Measurements from ENCODE around the gene CHST11. TPM values are rescaled to one million over a fixed set of nuclear protein-coding genes. Genes with fewer than 3 reads are reported as not detected.

The CHST11 gene
- total and polyA plus RNA-seq, 10 of the 15 experiments (the other 5 are each of a cell fraction or from before 2014, with no cell fraction given), result 1.9 to 38.1 (median 17.2) TPM

GRCh38 chr12:104702565-104703139 is 245.9 kb downstream of the CHST11 start:
- peaks cover 3% of the 10 kb centered on the region; the same call in 1 of the 2 replicates for H3K79me2 ChIP-seq (ENCODE audit: control insufficient read depth, insufficient read depth, low read length)
- peaks cover 0 to 9% of the 10 kb centered on the region in 2 experiments; a peak in 2 of 4 replicates for H3K36me3 ChIP-seq (ENCODE audit: control insufficient read depth in 2 of 2, insufficient read depth in 2 of 2, low read length in 1 of 2)
- H3K27me3 ChIP-seq (replicated peaks in 1 of 2; ENCODE audit: control insufficient read depth in 2 of 2, insufficient read depth in 2 of 2, low read length in 1 of 2), result no peaks in the 10 kb centered on the region
- no peak overlapping the region for H3K4me2 ChIP-seq (ENCODE audit: control insufficient read depth, insufficient read depth)
- BruUV-seq (replicated peaks), result no TSS peak
- H4K20me1 ChIP-seq (ENCODE audit: control insufficient read depth, insufficient read depth), result no peaks in the 10 kb centered on the region
- RAD21 ChIA-PET (ENCODE audit: unreplicated experiment), result no interaction called here
- CTCF ChIA-PET, result interaction anchor here (1.1 kb wide), 1 partner anchor 350 kb away, joined by 4 read pairs; no protein-coding TSS in a partner anchor
- FAIRE-seq, result no peak
- no peak for ATAC-seq
- no peaks in the 10 kb centered on the region for H3K4me1 ChIP-seq (ENCODE audit: control insufficient read depth, insufficient read depth, low read length)
- no peak overlapping the region for H3K27ac ChIP-seq (ENCODE audit: control insufficient read depth, insufficient read depth)
- no peak overlapping the region for H3K9ac ChIP-seq (ENCODE audit: control insufficient read depth, insufficient read depth, low read length)
- no peak overlapping the region for H2AFZ ChIP-seq (ENCODE audit: control insufficient read depth, low read depth, low read length)
- TF ChIP-seq BRCA1 (IDR thresholded peaks at IDR 0.05; ENCODE audit: low read depth, low read length), result no peak
- 0 out of 2 replicates have a peak, but pooled peaks have one; percentile 29 for TF ChIP-seq MLLT1 (IDR thresholded peaks at IDR 0.05)
- no peaks in the 10 kb centered on the region for H3K9me3 ChIP-seq (replicated peaks; ENCODE audit: control insufficient read depth, insufficient read depth, low read length)
- 97% methylated on average over 21 of the region's 21 CpGs for WGBS (ENCODE audit: insufficient coverage, insufficient replicate concordance, low lambda C conversion rate, missing lambda C conversion rate)
- POLR2A ChIA-PET, result no interaction called here
- intact Hi-C loops (cut with micrococcal nuclease; ENCODE audit: unreplicated experiment), result no loop called here
- SMC1A ChIA-PET (ENCODE audit: uncharacterized antibody, unreplicated experiment), result interaction anchor here (1.3 kb wide), 2 partner anchors 8 to 229 kb away, joined by 3 read pairs; no protein-coding TSS in a partner anchor
- in situ Hi-C loops (cut with MboI), result no loop called here
- no peak for DNase-seq (ENCODE audit: low read depth, low spot score)
- H3K4me3 ChIP-seq, result no peak overlapping the region

- SMC1A ChIA-PET (ENCODE audit: uncharacterized antibody, unreplicated experiment), result interaction anchor here (1.3 kb wide), 1 partner anchor 228 kb away, joined by 3 read pairs; no protein-coding TSS in a partner anchor
- H3K79me2 ChIP-seq (ENCODE audit: control insufficient read depth, insufficient read depth, low read length), result peaks cover 3% of the 10 kb centered on the region; the same call in 1 of the 2 replicates
- DNase-seq (ENCODE audit: low read depth, low spot score) (no peak), ATAC-seq (no peak), FAIRE-seq (no peak)
- H3K4me2 ChIP-seq (ENCODE audit: control insufficient read depth, insufficient read depth), result no peak overlapping the region
- TF ChIP-seq RCOR1 (conservative IDR thresholded peaks at IDR 0.05; ENCODE audit: low read depth, low read length) (no peak), PBX3 (IDR thresholded peaks at IDR 0.05; ENCODE audit: insufficient replicate concordance, low read depth, low read length) (no peak)
- no peak overlapping the region for H2AFZ ChIP-seq (ENCODE audit: control insufficient read depth, low read depth, low read length)
- H3K9ac ChIP-seq (ENCODE audit: control insufficient read depth, insufficient read depth, low read length), result no peak overlapping the region
- RAD21 ChIA-PET (ENCODE audit: unreplicated experiment), result no interaction called here
- POLR2A ChIA-PET, result no interaction called here
- CTCF ChIA-PET, result no interaction called here
- intact Hi-C loops (cut with micrococcal nuclease; ENCODE audit: unreplicated experiment) (no loop called here), in situ Hi-C loops (cut with MboI) (no loop called here)
- no peak overlapping the region for H3K27ac ChIP-seq (ENCODE audit: control insufficient read depth, insufficient read depth)
- H3K9me3 ChIP-seq (replicated peaks; ENCODE audit: control insufficient read depth, insufficient read depth, low read length), result no peaks in the 10 kb centered on the region
- no peak overlapping the region for H3K4me3 ChIP-seq
- peaks cover 0 to 9% of the 10 kb centered on the region in 2 experiments; a peak in 2 of 4 replicates for H3K36me3 ChIP-seq (ENCODE audit: control insufficient read depth in 2 of 2, insufficient read depth in 2 of 2, low read length in 1 of 2)
- WGBS (ENCODE audit: insufficient coverage, insufficient replicate concordance, low lambda C conversion rate, missing lambda C conversion rate), result 92% methylated on average over 6 of the region's 8 CpGs
- H3K4me1 ChIP-seq (ENCODE audit: control insufficient read depth, insufficient read depth, low read length), result no peaks in the 10 kb centered on the region
- H3K27me3 ChIP-seq (replicated peaks in 1 of 2; ENCODE audit: control insufficient read depth in 2 of 2, insufficient read depth in 2 of 2, low read length in 1 of 2), result no peaks in the 10 kb centered on the region
- no TSS peak for BruUV-seq (replicated peaks)
- H4K20me1 ChIP-seq (ENCODE audit: control insufficient read depth, insufficient read depth), result no peaks in the 10 kb centered on the region
These were observed 246.6 kb downstream of the CHST11 start for GRCh38 chr12:104703372-104703771.
